Activated naive CD4-positive, alpha-beta T cell treated with anti-CD3 and anti-CD28 coated beads for 36 hours (primary cell): ENCODE data around the gene MADD. TPM values are rescaled to one million over a fixed set of nuclear protein-coding genes. Genes with fewer than 3 reads are reported as not detected.
"Not testable (repeated sequence)": the region's sequence is repeated elsewhere in the genome, so short reads cannot be mapped to it uniquely, and the experiment has no call there.

Experiments used
- CTCF ChIA-PET: fragments of 350-600 bp; sonication (Branson Sonifier 250); formaldehyde crosslinking; loops from one replicate; lab custom pipeline; 2021; ENCODE audit warnings: antibody characterized with exemption; lab: Charles Lee
- DNase-seq: peaks from one replicate; pipeline ENCODE4 v3.0.0-alpha.2; 2020
- H3K27ac Mint-ChIP-seq: one replicate; pipeline ENCODE4 v1.8.0; 2021; ENCODE audit warnings: mild to moderate bottlenecking, mixed read lengths
- H3K27me3 Mint-ChIP-seq: one replicate; pipeline ENCODE4 v1.8.0; 2021; ENCODE audit warnings: low read depth, mixed read lengths
- H3K36me3 Mint-ChIP-seq: one replicate; pipeline ENCODE4 v1.8.0; 2021; ENCODE audit warnings: low read depth, mixed read lengths
- H3K4me1 Mint-ChIP-seq: one replicate; pipeline ENCODE4 v1.8.0; 2021; ENCODE audit warnings: low read depth, mixed read lengths
- H3K4me3 Mint-ChIP-seq: one replicate; pipeline ENCODE4 v1.8.0; 2021; ENCODE audit warnings: mild to moderate bottlenecking, moderate library complexity, mixed read lengths
- H3K9me3 Mint-ChIP-seq: one replicate; pipeline ENCODE4 v1.8.0; 2021; ENCODE audit warnings: mixed read lengths
- intact Hi-C: fragments of 100-400 bp; cut with micrococcal nuclease; formaldehyde crosslinking; loops from one replicate; pipeline ENCODE4 v1.15.1; 2023
- total RNA-seq, 2 experiments: library from RNA; stranded (reverse); gene quantifications; one replicate each; pipeline ENCODE4 v1.2.3, GENCODE V29; 2021

MADD gene
- total RNA-seq, 2 experiments from 2014 or later = 49.9 to 52.2 TPM

- Mint-ChIP-seq H3K36me3 (peaks cover 43% of the 10 kb centered on the region), H3K27me3 (no peaks in the 10 kb centered on the region), H3K4me3 (no peak overlapping the region), H3K4me1 (peaks cover 11% of the 10 kb centered on the region), H3K27ac (no peak overlapping the region), H3K9me3 (peaks cover 6% of the 10 kb centered on the region)
- intact Hi-C loops = no loop called here
- no peak for DNase-seq
- CTCF ChIA-PET = interaction anchor here (0.6 kb wide), 2 partner anchors 91 to 260 kb away, joined by 3 to 5 read pairs; no protein-coding TSS in a partner anchor
Observed at GRCh38 chr11:47306484-47306844, 36.5 kb downstream of the MADD start.

DNA sequence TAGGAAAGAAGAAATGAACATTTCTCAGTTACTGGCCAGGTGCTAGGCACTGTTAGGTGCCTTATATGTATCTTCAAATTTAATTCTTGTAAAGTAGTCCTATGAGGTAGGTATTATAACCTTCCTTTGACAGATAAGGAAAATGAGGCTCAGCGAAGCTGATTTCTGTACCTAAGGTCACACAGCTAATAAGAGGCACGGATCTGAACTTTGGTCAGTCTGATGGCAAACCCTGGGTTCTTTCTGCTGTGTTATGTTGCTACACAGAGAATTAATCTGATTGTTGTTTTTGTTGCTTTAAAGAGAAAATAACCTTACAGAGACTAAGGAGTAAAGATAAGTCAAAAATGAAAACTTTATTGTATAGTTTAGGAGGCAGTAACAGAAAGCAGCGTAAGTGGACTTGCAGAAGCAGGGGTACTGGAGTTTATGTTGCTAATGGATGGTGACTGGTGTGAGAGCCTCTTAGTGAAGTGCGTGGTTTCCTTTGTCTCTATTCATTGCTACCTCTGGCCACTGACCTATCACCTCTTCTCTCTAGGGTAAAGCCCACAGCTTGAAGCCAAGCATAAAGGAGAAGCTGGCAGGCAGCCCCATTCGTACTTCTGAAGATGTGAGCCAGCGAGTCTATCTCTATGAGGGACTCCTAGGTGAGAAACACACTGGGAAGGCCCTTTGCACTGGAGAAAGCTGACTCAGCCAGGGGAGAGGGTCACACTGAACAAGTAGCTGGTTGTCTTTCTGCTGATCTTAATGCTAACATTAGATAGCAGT lies 38.3 kb downstream of the MADD start:
- intact Hi-C loops = no loop called here
- CTCF ChIA-PET = no interaction called here

DNA sequence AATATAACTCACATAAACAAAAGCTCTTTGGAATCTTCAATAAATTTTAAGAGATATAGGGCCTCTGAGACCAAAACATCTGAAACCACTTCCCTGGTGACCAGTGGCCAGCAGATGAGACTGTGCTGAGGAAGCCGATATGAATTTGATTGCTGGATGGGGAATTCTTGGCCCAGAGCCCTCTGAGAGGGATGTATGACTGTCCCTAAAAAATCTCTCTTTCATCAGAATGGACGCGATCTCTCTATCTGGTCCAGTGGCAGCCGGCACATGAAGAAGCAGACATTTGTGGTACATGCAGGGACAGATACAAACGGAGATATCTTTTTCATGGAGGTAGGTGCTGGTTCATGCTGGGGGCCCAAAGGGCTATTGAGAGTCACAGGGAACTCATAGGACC lies 45.1 kb downstream of the MADD start:
- Mint-ChIP-seq H3K9me3 (no peaks in the 10 kb centered on the region), H3K27me3 (no peaks in the 10 kb centered on the region), H3K4me3 (no peak overlapping the region), H3K4me1 (peaks cover 4% of the 10 kb centered on the region), H3K27ac (no peak overlapping the region), H3K36me3 (peaks cover 21% of the 10 kb centered on the region)
- CTCF ChIA-PET = no interaction called here
- no peak for DNase-seq
- intact Hi-C loops = no loop called here

More for the DNA sequence above, 38.3 kb downstream of the MADD start:
- H3K9me3 Mint-ChIP-seq = no peaks in the 10 kb centered on the region
- H3K36me3 Mint-ChIP-seq = peaks cover 32% of the 10 kb centered on the region
- H3K4me3 Mint-ChIP-seq = no peak overlapping the region
- no peaks in the 10 kb centered on the region for H3K27me3 Mint-ChIP-seq
- no peak for DNase-seq
- H3K4me1 Mint-ChIP-seq = peaks cover 5% of the 10 kb centered on the region
- no peak overlapping the region for H3K27ac Mint-ChIP-seq

- H3K27ac Mint-ChIP-seq, H3K4me1 Mint-ChIP-seq, H3K4me3 Mint-ChIP-seq, H3K27me3 Mint-ChIP-seq, DNase-seq, intact Hi-C loops, H3K9me3 Mint-ChIP-seq: not testable (repeated sequence)
- H3K36me3 Mint-ChIP-seq = peaks cover 20% of the 10 kb centered on the region
- CTCF ChIA-PET = interaction anchor here (1.3 kb wide), 1 partner anchor 12 kb away, joined by 3 read pairs; no protein-coding TSS in a partner anchor
Observed at GRCh38 chr11:47316501-47316900, 46.6 kb downstream of the MADD start.

- Mint-ChIP-seq H3K36me3 (peaks cover 19% of the 10 kb centered on the region), H3K27ac (no peak overlapping the region), H3K4me1 (peaks cover 4% of the 10 kb centered on the region), H3K27me3 (no peaks in the 10 kb centered on the region), H3K4me3 (no peak overlapping the region), H3K9me3 (no peaks in the 10 kb centered on the region)
- intact Hi-C loops = no loop called here
- DNase-seq = no peak
- CTCF ChIA-PET = interaction anchor here (1.3 kb wide), 1 partner anchor 13 kb away, joined by 3 read pairs; no protein-coding TSS in a partner anchor
Observed at GRCh38 chr11:47317064-47317828, 47.3 kb downstream of the MADD start.

DNA sequence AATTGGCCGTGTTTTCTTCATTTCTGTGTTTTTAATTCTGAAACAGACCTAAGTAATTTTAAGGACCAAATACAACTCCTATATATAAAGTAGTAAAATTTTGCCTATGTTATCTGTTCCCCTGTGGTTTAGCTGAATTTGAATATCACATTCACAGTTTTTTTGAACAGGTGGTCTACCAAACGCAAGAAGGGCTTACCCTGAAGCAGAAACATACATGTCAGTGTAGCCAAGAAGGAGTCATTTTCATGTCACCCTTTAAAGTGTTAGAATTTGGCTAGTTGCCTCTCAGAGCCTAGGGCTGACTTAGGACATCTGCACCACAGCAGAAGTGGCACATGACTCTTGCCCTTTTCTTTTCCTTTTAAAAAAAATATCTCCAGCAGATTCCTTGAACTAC lies 48.2 kb downstream of the MADD start:
- H3K4me1 Mint-ChIP-seq = peaks cover 4% of the 10 kb centered on the region
- H3K27ac Mint-ChIP-seq = no peak overlapping the region
- H3K36me3 Mint-ChIP-seq = peaks cover 18% of the 10 kb centered on the region
- H3K9me3 Mint-ChIP-seq = no peaks in the 10 kb centered on the region
- DNase-seq = no peak
- H3K27me3 Mint-ChIP-seq = no peaks in the 10 kb centered on the region
- H3K4me3 Mint-ChIP-seq = no peak overlapping the region
- CTCF ChIA-PET = no interaction called here
- intact Hi-C loops = no loop called here

DNA sequence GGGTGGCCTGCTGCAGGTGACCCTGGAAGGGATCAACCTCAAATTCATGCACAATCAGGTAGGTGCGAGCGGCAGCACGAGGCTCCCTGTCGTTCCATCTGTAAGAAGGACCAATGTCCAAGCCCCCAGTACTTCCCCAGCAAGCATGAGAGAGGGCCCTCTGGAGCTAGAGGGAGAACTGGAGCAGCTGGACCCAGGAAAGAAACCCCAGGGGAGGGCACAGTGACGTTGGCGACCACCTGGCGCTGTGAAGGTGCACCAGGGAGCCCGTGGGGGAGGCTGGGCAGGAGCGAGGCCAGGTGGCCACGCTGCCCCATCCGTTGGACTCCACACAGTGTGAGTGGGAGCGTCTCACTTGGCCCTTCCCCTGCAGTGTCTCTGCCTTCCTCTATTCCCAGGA lies 54.6 kb downstream of the MADD start:
- DNase-seq = no peak
- no peaks in the 10 kb centered on the region for H3K9me3 Mint-ChIP-seq
- CTCF ChIA-PET = no interaction called here
- H3K27ac Mint-ChIP-seq = no peak overlapping the region
- H3K4me3 Mint-ChIP-seq = no peak overlapping the region
- intact Hi-C loops = no loop called here
- peaks cover 8% of the 10 kb centered on the region for H3K36me3 Mint-ChIP-seq
- H3K4me1 Mint-ChIP-seq = no peaks in the 10 kb centered on the region
- no peaks in the 10 kb centered on the region for H3K27me3 Mint-ChIP-seq

DNA sequence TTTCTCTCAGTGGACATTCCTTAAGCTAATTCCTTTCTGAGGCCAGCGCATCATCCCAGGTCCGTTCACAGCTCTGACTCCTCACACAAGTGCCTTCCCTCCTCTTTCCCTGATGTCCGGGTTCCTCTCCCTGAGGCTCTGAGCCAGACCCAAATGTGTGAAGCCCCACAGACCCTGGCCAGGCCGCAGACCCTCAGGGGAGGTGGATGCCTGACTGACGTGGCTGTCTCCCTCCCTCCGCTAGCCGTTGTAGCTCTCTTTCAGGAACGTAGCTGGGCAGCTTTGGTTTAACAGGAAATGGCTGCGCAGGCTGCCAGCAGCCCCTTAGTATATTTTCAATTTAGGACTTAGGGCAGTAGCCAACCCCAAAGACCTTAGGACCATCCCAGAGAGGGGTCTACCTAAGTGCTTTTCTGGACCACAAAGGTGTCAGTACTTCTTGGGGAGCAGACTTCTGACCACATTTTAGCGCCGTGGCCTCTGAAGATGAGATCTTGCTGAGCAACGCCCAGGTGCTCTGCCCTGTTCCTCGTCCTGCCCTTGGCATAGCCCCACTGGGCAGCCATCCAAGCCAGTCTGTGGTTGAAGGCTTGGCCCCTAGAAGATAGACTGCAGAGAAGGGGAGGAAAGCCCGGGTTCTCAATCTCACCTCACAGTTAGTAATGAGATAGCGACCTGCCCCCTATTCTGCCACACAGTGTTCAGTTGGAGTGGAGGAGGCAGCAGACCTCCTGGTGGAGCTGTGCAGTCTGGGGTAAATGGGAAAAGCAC lies 55.5 kb downstream of the MADD start:
- CTCF ChIA-PET = no interaction called here
- no peaks in the 10 kb centered on the region for H3K4me1 Mint-ChIP-seq
- no peak for DNase-seq
- no peak overlapping the region for H3K4me3 Mint-ChIP-seq
- intact Hi-C loops = no loop called here
- no peaks in the 10 kb centered on the region for H3K9me3 Mint-ChIP-seq
- H3K27me3 Mint-ChIP-seq = no peaks in the 10 kb centered on the region
- peaks cover 8% of the 10 kb centered on the region for H3K36me3 Mint-ChIP-seq
- no peak overlapping the region for H3K27ac Mint-ChIP-seq

DNA sequence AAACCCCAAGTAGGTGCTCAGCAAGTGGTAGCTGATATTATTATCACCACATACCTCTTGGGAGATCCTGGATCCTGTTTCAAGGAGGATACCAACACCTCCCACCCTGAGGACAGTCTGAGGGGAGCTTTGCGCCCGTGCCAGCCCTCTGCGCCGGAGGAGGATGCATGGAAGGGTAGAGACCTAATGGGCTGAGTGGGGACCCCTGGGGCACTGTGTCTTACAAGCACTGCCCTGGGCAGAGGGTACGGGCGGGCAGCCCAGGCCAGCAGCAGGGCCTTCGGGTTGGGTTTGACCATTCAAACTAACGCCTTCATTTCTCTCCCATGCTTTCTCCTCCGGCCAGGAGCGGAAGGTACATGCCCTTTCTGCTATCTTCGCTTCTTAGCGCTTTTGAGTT lies 56.3 kb downstream of the MADD start:
- Mint-ChIP-seq H3K36me3 (peaks cover 8% of the 10 kb centered on the region), H3K27me3 (no peaks in the 10 kb centered on the region), H3K27ac (no peak overlapping the region), H3K4me3 (no peak overlapping the region), H3K4me1 (no peaks in the 10 kb centered on the region), H3K9me3 (no peaks in the 10 kb centered on the region)
- intact Hi-C loops = no loop called here
- DNase-seq = no peak
- CTCF ChIA-PET = no interaction called here

DNA sequence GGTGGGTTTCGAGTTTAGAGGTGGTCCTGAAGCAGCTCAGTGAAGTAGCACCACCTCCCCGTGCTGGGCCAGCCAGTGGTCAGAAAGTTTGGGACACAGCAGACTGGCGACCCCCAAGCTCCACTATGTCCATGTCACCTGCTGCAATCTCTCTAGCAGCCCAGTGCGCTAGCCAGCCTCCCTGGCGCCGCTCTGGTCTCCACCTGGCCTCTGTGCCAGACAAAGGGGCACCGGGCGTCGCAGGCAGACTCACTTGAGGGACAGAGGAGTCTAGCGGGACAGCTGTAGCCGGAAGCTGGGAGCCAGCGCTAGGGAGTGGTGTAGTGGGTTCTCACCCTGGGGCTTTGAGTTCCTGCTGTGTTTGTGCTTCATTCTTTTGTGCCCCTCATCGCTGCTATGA lies 57.1 kb downstream of the MADD start:
- H3K36me3 Mint-ChIP-seq = peaks cover 5% of the 10 kb centered on the region
- DNase-seq = no peak
- H3K4me3 Mint-ChIP-seq = no peak overlapping the region
- H3K9me3 Mint-ChIP-seq = no peaks in the 10 kb centered on the region
- H3K27me3 Mint-ChIP-seq = no peaks in the 10 kb centered on the region
- intact Hi-C loops = no loop called here
- CTCF ChIA-PET = interaction anchor here (0.5 kb wide), 1 partner anchor 278 kb away, joined by 3 read pairs; no protein-coding TSS in a partner anchor
- no peaks in the 10 kb centered on the region for H3K4me1 Mint-ChIP-seq
- no peak overlapping the region for H3K27ac Mint-ChIP-seq

- CTCF ChIA-PET = no interaction called here
- H3K36me3 Mint-ChIP-seq = peaks cover 5% of the 10 kb centered on the region
Observed at GRCh38 chr11:47327949-47328348, 58.0 kb downstream of the MADD start.

More at GRCh38 chr11:47327949-47328348, 58.0 kb downstream of the MADD start:
- no peak overlapping the region for H3K4me3 Mint-ChIP-seq
- no peaks in the 10 kb centered on the region for H3K9me3 Mint-ChIP-seq
- no peaks in the 10 kb centered on the region for H3K4me1 Mint-ChIP-seq
- no peak for DNase-seq
- H3K27me3 Mint-ChIP-seq = no peaks in the 10 kb centered on the region
- no peak overlapping the region for H3K27ac Mint-ChIP-seq
- intact Hi-C loops = no loop called here
